Fibroblast of peridontal ligament (primary cell): ENCODE results near the gene ARL4C.

ENCODE experiments used
- DNase-seq: peaks from one replicate; pipeline ENCODE4 v3.0.0-alpha.2; 2010; ENCODE audit errors: extremely low read depth

Gene ARL4C, protein sequence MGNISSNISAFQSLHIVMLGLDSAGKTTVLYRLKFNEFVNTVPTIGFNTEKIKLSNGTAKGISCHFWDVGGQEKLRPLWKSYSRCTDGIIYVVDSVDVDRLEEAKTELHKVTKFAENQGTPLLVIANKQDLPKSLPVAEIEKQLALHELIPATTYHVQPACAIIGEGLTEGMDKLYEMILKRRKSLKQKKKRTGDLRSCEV

DNA sequence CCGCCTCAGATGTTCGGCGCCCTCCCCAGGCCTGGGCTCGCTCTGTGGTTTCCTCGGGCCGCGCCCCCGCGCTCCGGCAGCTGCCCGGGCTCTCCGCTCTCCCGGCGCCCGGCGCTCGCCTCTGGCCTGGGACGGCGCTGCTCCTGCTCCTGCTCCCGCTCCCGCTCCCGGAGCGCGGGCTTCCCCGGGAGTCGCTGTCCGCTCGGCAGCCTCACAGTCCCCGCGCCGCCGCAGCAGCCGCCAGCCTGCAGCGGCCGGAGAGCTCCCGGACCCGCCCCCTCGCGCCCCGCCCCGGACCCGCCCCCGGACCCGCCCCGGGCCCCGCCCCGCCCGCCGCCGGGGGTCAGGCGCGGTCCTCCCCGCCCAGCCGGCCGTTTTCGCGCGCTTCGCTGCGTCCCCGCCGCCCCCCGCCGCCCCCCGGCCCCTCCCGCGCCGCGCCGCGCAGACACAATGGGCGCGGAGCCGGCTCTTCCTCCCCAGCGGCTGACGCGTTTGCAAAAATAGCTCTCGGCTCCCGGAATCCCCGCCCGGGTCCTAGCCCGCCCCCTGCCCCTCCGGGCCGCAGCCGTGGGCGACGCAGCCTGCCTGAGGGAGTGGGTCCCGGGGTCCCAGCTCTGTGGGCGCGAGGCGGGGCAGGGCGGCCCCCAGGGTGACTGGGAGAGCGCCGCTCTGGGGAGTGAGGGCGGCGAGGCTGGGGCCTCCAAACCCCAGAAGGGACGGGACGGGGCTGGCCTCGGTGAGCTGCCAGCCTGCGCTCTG, at the start of gene ARL4C:
TSS of gene ARL4C (minus strand) at position 247 of the 759 bp plus-strand sequence. CDS start 495 bp downstream, outside the sequence.
- DNase-seq = peak; percentile 62

GRCh38 chr2:234544659-234545611, 48.1 kb upstream of the ARL4C start:
- peak; percentile 57 for DNase-seq

DNA sequence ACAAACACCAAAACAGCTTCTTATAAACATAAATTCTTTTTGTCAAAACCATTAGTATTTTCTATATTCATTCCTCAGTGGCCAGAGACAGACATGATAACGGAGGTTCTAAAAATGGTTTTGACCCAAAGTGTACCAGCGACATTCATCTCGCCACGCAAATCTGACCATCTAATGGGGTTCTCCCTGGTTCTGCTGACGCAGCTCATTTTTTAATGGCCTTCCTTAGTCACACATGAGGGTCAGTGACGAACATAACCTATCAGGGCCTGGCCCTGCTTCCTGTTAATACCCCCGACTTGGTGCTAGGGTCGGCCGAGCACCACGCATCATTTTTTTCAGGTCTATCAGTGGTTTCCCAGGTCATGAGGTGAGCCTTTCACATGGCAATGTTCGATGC, 45.9 kb upstream of the ARL4C start:
- no peak for DNase-seq

- no peak for DNase-seq
Observed at GRCh38 chr2:234537929-234538328, 41.0 kb upstream of the ARL4C start.

DNA sequence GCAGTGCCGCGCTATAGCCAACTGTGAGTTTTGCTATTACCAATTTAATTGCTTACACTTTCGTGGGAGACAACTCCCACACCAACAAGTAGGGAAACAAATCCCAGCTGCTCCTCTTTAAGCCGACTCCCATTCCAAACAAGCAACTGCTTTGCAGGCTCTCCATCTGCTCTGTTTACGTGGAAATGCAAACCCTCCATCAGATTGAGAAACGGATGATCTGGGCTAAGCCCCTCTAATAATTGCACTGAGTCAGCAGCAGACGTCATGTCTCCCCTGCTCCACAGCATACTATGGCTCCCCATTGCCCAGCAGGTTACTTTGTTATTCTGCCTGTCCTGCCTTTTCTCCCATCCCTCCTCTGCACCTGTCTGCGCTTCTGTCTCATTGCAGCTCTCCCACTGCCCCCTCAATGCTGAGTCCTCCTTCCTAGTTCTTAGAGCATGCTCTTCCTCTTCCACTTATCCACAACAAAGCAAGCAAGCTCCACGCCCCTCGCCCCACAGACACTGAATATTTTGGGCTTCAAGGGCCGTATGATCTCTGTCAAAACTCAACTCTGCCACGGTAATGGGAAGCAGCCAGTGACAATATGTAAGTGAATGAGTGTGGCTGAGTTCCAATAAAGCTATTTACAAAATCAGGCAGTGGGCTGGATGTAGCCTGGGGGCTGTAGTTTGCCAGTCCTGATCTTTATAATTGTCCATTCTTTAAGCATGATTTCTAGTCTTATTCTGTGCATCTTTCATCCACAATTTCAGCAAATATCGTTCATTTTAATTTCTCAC, 39.5 kb upstream of the ARL4C start:
- DNase-seq = no peak

DNA sequence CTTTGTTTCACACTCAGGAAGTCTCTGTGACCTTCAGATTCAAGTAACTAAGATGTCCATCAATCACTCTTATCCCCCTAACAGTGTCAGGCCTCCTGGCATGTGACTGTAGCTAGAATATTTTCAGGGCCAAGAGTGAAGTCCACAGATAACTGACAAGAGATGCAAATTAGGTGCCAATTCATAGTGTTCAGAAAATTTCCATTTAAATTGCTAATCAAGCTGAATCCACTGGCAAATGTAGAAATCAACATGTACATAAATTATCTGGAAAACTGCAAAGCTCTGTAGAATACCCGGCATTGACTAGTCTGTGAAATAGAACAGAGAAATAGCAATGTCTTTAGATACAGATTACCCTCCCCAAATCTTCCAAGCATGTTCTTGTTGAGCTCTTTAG, 38.6 kb upstream of the ARL4C start:
- DNase-seq = no peak

DNA sequence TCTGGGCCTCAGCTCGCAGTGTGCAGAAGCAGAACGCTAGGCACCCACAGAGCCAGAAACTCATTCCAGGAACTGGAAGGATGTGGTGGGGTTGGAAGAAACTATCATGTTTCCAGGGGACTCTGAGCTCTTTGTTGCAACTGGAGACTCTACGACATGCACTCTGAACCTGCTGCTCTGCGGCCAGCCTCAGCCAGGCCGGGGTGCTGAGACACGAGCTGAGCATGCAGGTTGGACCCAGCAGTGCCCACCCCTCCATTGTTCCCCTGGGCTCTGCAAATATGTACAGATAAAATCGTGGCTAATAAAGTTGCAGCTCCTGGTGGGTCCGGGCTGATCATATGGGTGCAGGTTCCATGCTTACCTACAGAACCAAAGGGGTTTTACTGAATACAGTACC, 37.6 kb upstream of the ARL4C start:
- no peak for DNase-seq

GRCh38 chr2:234533626-234534025, 36.7 kb upstream of the ARL4C start:
- no peak for DNase-seq

- no peak for DNase-seq
Observed at GRCh38 chr2:234528410-234529148, 31.7 kb upstream of the ARL4C start.

GRCh38 chr2:234526711-234527110, 29.8 kb upstream of the ARL4C start:
- DNase-seq = no peak

GRCh38 chr2:234521536-234521935, 24.7 kb upstream of the ARL4C start:
- DNase-seq = no peak

DNA sequence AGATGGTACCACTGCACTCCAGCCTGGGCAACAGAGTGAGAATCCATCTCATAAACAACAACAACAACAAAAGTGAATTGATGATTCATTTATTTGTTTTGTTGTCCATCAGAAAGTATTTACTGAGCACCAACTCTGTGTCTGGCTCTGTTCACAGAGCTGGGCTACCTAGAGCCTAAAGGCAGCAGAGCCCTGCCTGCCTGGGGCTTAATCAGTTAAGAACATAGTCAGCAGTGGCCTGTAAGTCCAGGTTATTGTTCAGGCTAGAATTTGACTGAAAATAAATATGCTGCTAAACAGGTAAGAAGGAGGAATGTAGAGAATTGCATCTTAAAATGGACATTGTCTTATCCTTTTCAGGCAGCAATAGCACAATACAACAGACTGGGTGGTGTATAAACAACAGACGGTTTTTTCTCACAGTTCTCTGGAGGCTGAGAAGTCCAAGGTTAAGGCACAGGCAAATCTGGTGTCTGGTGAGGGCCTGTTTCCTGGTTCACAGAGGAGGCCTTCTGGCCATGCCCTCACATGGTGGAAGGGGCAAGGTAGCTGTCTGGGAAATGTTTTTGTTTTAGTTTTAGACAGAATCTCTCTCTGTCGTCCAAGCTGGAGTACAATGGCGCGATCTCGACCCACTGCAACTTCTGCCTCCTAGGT, 22.2 kb upstream of the ARL4C start:
- DNase-seq = no peak

- no peak for DNase-seq
Observed at GRCh38 chr2:234517971-234518370, 21.1 kb upstream of the ARL4C start.

DNA sequence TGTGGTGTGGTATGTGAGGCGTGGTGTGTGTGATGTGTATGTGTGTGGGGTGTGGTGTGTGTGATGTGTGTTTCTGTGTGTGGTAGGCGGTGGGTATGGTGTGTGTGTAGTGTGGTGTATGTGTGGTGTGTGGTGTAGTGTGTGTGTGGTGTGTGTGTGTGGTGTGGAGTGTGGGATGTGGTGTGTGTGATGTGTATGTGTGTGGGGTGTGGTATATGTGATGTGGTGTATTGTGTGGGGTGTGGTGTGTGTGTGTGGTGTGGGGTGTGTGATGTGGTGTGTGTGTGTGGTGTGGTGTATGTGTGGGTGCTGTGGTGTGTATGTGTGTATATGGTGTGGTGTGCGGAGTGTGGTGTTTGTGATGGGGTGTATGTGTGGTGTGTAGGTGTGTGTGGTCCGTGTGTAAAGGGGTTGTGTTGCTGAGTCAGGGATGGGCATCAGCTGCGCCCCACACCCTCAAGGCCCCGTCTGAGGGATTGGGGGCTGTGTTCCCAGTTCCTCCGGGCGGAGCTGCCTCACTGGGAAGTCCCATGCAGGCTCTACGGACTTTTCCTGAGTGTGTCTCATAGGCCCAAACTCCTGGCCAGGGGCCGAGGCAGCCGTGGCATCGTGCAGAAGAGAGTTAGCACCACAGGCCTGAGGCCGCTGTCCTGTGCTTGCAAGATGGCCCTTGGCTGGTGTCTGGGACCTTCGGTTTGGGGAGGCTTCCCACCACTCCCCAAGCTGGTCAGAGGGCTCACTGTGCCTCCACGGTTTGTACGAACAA, 18.2 kb upstream of the ARL4C start:
- no peak for DNase-seq

DNA sequence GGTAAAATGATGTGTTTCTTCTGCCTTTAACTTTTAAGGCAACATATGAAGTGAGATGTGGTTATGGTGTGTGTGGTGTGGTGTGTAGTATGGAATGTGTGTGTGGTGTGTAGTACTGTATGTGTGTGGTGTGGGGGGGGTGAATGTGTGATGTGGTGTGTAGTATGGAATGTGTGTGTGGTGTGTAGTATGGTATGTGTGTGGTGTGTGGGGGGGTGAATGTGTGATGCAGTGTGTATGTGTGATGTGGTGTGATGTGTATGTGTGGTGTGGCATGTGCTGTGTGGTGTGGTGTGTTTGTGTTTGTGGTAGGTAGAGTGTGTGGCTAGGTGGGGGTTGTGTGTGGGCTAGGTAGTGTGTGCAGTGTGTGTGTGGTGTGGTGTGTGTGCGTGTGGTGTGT, 17.2 kb upstream of the ARL4C start:
- no peak for DNase-seq

- DNase-seq = peak; percentile 49
Observed at GRCh38 chr2:234512884-234513669, 16.2 kb upstream of the ARL4C start.

DNA sequence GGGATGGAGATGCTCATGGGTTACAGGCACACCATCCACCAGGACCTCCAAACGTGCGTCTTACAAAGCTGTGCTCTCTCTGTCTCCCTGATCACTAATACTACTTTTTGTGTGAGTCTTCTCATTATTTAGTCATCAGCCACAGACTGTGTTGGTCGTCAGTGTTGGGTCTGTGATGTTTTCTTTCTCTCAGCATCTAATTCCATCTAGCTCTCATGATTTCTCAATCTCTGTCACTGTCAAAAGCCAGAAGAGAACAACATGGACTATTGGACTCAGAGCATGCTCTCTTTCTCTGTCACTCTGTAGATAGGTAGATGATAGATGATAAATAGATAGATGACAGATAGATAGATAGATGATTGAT, 6.0 kb upstream of the ARL4C start:
- no peak for DNase-seq

DNA sequence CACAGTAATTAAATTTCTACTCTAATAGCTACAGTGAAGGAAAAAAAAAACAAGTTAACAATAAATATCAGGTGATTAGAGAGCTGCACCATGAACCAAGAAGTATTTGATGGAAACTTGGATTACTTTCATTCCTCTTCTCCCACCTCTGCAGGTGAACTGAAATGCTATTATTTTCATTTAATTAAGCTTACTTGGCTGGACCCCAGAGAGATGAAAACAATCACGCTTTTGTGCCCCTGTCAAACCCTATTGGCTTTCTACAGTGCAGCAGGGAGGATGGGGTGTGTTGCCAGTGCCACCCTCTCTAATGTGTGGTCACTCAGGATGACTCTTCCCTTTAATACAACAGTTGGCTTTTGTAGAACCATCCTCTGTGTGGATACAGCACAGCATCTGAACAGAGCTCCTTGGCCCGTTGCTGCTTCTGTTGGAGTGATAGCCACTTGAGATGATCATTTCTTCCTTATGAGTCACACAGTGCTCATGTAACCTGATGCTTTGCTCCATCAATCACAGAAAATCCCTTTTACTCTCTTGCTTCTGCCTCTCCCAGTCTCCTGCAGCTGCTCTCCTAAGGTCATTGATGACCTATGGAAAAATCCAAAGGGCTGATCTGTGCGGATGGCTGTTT, 5.5 kb upstream of the ARL4C start:
- DNase-seq = peak; percentile 78
